Effector memory CD8-positive, alpha-beta T cell (primary cell): Measurements from ENCODE around the gene APOC4.
"Not testable (repeated sequence)": the region's sequence is repeated elsewhere in the genome, so short reads cannot be mapped to it uniquely, and the experiment has no call there.

Source experiments
- ATAC-seq: fragments of 150-1000 bp; cut with Tn5 transposase; replicated peaks from 2 replicates; pipeline ENCODE4 v1.10.0; 2021; ENCODE audit warnings: mild to moderate bottlenecking, moderate library complexity
- DNase-seq, 3 experiments: peaks; one replicate each; pipeline ENCODE4 v3.0.0; 2021
- H3K27ac Mint-ChIP-seq, 2 donors: one replicate each; pipeline ENCODE4 v1.8.0; 2022; ENCODE audit warnings: mild to moderate bottlenecking in 2 of 2, mixed read lengths in 2 of 2, moderate library complexity in 2 of 2
- H3K27me3 Mint-ChIP-seq, 2 donors: one replicate each; pipeline ENCODE4 v1.8.0; 2022; ENCODE audit warnings: mixed read lengths in 2 of 2
- H3K36me3 Mint-ChIP-seq: one replicate; pipeline ENCODE4 v1.8.0; 2022; ENCODE audit warnings: mild to moderate bottlenecking, moderate library complexity, mixed read lengths; ENCODE audit not compliant: insufficient read depth
- H3K4me1 Mint-ChIP-seq, 2 donors: one replicate each; pipeline ENCODE4 v1.8.0; 2022; ENCODE audit warnings: low read depth in 2 of 2, mixed read lengths in 2 of 2
- H3K4me3 Mint-ChIP-seq, 2 donors: one replicate each; pipeline ENCODE4 v1.8.0; 2022; ENCODE audit warnings: mild to moderate bottlenecking in 2 of 2, mixed read lengths in 2 of 2, moderate library complexity in 2 of 2
- H3K9me3 Mint-ChIP-seq, 2 donors: one replicate each; pipeline ENCODE4 v1.8.0; 2022; ENCODE audit warnings: mixed read lengths in 2 of 2

APOC4 gene

DNA sequence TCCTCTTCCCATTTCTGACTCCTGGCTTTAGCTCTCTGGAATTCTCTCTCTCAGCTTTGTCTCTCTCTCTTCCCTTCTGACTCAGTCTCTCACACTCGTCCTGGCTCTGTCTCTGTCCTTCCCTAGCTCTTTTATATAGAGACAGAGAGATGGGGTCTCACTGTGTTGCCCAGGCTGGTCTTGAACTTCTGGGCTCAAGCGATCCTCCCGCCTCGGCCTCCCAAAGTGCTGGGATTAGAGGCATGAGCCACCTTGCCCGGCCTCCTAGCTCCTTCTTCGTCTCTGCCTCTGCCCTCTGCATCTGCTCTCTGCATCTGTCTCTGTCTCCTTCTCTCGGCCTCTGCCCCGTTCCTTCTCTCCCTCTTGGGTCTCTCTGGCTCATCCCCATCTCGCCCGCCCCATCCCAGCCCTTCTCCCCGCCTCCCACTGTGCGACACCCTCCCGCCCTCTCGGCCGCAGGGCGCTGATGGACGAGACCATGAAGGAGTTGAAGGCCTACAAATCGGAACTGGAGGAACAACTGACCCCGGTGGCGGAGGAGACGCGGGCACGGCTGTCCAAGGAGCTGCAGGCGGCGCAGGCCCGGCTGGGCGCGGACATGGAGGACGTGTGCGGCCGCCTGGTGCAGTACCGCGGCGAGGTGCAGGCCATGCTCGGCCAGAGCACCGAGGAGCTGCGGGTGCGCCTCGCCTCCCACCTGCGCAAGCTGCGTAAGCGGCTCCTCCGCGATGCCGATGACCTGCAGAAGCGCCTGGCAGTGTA lies 33.8 kb upstream of the APOC4 start:
- H3K27me3 Mint-ChIP-seq = peaks cover 45 to 46% of the 10 kb centered on the region in 2 donors
- no peak for ATAC-seq
- H3K27ac Mint-ChIP-seq = no peak overlapping the region

GRCh38 chr19:44908836-44909261 lies 33.2 kb upstream of the APOC4 start:
- H3K4me1 Mint-ChIP-seq = peaks cover 5 to 6% of the 10 kb centered on the region in 2 donors
- no peak overlapping the region for H3K4me3 Mint-ChIP-seq
- ATAC-seq (no peak), DNase-seq (no peak)
- H3K36me3 Mint-ChIP-seq = peaks cover 6% of the 10 kb centered on the region
- no peaks in the 10 kb centered on the region for H3K9me3 Mint-ChIP-seq
- H3K27ac Mint-ChIP-seq = no peak overlapping the region
- H3K27me3 Mint-ChIP-seq = peaks cover 51 to 52% of the 10 kb centered on the region in 2 donors

More for the DNA sequence above, 33.8 kb upstream of the APOC4 start:
- Mint-ChIP-seq H3K9me3 (no peaks in the 10 kb centered on the region), H3K36me3 (peaks cover 6% of the 10 kb centered on the region), H3K4me3 (no peak overlapping the region), H3K4me1 (peaks cover 5 to 6% of the 10 kb centered on the region in 2 donors)
- DNase-seq = no peak

DNA sequence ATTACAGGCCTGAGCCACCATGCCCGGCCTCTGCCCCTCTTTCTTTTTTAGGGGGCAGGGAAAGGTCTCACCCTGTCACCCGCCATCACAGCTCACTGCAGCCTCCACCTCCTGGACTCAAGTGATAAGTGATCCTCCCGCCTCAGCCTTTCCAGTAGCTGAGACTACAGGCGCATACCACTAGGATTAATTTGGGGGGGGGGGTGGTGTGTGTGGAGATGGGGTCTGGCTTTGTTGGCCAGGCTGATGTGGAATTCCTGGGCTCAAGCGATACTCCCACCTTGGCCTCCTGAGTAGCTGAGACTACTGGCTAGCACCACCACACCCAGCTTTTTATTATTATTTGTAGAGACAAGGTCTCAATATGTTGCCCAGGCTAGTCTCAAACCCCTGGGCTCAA lies 32.3 kb upstream of the APOC4 start:
- Mint-ChIP-seq H3K27ac (no peak overlapping the region), H3K9me3 (no peaks in the 10 kb centered on the region), H3K4me1 (peaks cover 8 to 10% of the 10 kb centered on the region in 2 donors), H3K4me3 (no peak overlapping the region), H3K27me3 (peaks cover 58 to 59% of the 10 kb centered on the region in 2 donors), H3K36me3 (peaks cover 9% of the 10 kb centered on the region)
- no peak for ATAC-seq
- no peak for DNase-seq

DNA sequence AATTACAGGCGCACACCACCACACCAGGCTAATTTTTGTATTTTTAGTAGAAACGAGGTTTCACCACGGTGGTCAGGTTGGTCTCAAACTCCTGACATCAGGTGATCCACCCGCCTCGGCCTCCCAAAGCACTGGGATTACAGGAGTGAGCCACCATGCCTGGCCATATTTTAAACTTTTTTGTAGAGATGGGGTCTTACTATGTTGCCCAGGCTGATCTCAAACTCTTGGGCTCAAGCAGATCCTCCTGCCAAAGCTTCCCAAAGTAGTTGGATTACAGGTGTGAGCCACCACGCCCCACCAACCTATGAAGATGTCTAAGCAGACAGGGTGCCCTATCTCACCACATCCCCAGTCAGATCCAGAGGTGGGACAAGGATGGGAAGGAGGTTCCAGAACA lies 30.1 kb upstream of the APOC4 start:
- not testable (repeated sequence) for H3K27ac Mint-ChIP-seq, ATAC-seq
- peaks cover 3 to 10% of the 10 kb centered on the region in 2 donors for H3K4me1 Mint-ChIP-seq

DNA sequence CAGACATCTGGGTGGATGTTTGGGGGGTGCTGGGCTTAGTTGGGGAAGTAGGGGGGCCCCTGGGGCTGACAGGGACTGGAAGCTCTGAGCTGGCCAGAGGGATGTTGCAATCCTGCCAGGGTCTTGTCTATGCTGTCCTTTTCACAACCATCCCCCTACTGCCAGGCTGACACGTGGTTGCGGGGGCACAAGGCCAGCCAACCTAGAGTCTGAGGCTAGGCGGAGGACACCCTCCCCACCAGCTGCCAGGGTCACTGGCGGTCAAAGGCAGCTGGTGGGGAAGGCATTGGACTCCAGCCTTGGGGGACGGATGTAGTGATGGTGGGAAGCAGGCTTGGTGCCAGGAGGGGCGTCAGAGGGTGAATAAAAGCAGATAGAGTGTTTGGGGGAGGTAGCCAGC lies 29.2 kb upstream of the APOC4 start:
- Mint-ChIP-seq H3K9me3 (no peaks in the 10 kb centered on the region), H3K36me3 (peaks cover 7% of the 10 kb centered on the region), H3K27me3 (peaks cover 37 to 44% of the 10 kb centered on the region in 2 donors), H3K4me3 (no peak overlapping the region), H3K27ac (no peak overlapping the region), H3K4me1 (peaks cover 3 to 10% of the 10 kb centered on the region in 2 donors)
- DNase-seq (no peak), ATAC-seq (no peak)

More for the DNA sequence above, 30.1 kb upstream of the APOC4 start:
- H3K9me3 Mint-ChIP-seq, H3K4me3 Mint-ChIP-seq, DNase-seq, H3K36me3 Mint-ChIP-seq: not testable (repeated sequence)
- peaks cover 41 to 50% of the 10 kb centered on the region in 2 donors for H3K27me3 Mint-ChIP-seq

DNA sequence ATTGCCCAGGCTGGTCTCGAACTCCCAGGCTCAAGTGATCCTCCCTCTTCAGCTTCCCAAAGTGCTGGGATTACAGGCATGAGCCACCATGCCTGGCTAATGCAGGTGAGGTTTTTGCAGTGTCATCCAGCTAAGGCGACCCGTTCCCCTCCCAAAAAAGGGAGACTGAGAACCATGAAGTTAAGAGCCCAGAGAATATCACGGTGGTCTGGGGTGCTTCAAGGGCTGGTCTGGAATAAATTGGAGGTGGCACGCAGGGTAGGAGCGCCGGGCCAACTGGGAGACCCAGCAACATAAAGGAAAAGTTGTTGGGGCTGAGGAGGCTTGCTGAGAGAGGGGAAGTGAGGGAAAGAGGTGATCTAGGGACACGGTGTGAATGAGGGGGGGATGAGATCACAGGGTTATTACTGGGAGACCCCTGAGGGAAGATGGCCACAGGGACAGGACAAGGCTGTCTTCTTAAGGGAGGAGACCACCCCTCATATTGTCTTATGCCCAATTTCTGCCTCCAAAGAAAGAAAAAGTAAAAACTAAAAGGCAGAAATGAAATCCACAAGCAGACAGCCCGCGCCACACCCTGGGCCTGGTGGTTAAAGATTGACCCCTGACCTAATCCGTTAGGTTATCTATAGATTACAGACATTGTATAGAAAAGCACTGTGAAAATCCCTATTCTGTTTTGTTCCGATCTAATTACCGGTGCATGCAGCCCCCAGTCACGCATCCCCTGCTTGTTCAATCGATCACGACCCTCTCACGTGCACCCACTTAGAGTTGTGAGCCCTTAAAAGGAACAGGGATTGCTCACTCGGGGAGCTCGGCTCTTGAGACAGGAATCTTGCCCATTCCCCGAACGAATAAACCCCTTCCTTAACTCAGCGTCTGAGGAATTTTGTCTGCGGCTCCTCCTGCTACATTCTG lies 28.3 kb upstream of the APOC4 start:
- peaks cover 3 to 10% of the 10 kb centered on the region in 2 donors for H3K4me1 Mint-ChIP-seq
- not testable (repeated sequence) for ATAC-seq, DNase-seq, H3K9me3 Mint-ChIP-seq, H3K36me3 Mint-ChIP-seq
- peak overlapping the region in 1 of 2 donors; percentile 84 for H3K27ac Mint-ChIP-seq
- peaks cover 37 to 39% of the 10 kb centered on the region in 2 donors for H3K27me3 Mint-ChIP-seq
- peak overlapping the region; percentile 85 to 91 for H3K4me3 Mint-ChIP-seq

DNA sequence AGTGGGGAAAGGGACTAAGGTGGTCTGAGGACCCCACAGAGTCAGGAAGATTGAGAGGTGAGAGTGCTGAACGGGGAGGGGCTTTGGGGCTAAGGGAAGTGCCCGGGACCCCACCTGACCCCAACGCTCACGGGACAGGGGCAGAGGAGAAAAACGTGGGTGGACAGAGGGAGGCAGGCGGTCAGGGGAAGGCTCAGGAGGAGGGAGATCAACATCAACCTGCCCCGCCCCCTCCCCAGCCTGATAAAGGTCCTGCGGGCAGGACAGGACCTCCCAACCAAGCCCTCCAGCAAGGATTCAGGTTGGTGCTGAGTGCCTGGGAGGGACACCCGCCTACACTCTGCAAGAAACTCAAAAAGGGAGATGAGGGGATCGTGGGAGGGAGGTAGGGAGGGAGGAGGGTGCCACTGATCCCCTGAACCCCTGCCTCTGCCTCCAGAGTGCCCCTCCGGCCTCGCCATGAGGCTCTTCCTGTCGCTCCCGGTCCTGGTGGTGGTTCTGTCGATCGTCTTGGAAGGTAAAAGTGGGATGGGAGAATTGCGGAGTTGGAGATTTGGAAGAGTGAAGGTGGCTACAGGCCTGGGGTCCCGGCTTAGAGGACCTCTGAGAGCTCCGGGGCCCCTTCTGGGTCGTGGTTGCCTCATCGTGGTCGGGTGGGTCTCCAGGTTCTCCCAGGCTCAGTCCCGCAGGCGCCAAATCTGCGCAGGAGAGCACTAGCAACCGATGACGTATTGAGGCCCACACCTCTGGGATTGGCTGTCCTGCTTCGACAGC lies 27.4 kb upstream of the APOC4 start, which contains the start of gene APOC1:
Gene APOC1, plus strand, starts transcription at position 176 of the 774 bp plus-strand sequence. Its CDS starts 284 bp downstream, at position 460.
- Mint-ChIP-seq H3K4me1 (peaks cover 3 to 10% of the 10 kb centered on the region in 2 donors), H3K27me3 (peaks cover 37 to 39% of the 10 kb centered on the region in 2 donors), H3K4me3 (peak within 1 kb of the TSS; percentile 85 to 91), H3K27ac (peak within 1 kb of the TSS; percentile 28 to 84)
- not testable (repeated sequence) for H3K9me3 Mint-ChIP-seq, H3K36me3 Mint-ChIP-seq
- DNase-seq (peak; percentile 64 to 69 (median 64)), ATAC-seq (peak; percentile 95)

DNA sequence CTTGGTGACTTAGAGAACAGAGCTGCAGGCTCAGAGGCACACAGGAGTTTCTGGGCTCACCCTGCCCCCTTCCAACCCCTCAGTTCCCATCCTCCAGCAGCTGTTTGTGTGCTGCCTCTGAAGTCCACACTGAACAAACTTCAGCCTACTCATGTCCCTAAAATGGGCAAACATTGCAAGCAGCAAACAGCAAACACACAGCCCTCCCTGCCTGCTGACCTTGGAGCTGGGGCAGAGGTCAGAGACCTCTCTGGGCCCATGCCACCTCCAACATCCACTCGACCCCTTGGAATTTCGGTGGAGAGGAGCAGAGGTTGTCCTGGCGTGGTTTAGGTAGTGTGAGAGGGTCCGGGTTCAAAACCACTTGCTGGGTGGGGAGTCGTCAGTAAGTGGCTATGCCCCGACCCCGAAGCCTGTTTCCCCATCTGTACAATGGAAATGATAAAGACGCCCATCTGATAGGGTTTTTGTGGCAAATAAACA lies 17.8 kb upstream of the APOC4 start:
- ATAC-seq = no peak
- Mint-ChIP-seq H3K27ac (no peak overlapping the region), H3K36me3 (peaks cover 2% of the 10 kb centered on the region), H3K27me3 (peaks cover 25 to 36% of the 10 kb centered on the region in 2 donors), H3K4me3 (no peak overlapping the region), H3K4me1 (peaks cover 7 to 11% of the 10 kb centered on the region in 2 donors), H3K9me3 (no peaks in the 10 kb centered on the region)
- no peak for DNase-seq

DNA sequence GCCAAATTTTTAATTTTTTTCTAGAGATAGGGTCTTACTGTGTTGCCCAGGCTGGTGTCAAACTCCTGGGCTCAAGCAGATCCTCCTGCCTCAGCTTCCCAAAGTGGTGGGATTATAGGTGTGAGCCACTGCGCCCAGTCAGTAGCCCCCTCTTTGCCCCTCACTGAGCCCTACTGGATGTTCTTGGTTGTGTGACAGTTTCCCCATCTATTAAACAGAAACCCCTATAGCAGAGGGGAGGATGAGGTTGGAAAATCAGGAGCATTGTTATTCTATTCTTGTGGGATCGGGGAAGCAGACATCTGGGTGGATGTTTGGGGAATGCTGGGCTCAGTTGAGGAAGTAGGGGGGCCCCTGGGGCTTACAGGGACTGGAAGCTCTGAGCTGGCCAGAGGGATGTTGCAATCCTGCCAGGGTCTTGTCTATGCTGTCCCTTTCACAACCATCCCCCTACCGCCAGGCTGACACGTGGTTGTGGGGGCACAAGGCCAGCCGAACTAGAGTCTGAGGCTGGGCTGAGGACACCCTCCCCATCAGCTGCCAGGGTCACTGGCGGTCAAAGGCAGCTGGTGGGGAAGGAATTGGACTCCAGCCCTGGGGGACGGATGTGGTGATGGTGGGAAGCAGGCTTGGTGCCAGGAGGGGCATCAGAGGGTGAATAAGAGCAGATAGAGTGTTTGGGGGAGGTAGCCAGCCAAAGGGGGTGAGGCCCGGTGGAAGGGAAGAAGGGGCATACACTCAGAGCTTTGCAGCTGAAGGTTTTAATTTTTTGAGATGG lies 16.7 kb upstream of the APOC4 start:
- Mint-ChIP-seq H3K4me1 (peaks cover 7 to 11% of the 10 kb centered on the region in 2 donors), H3K27ac (no peak overlapping the region), H3K9me3 (no peaks in the 10 kb centered on the region), H3K36me3 (peaks cover 2% of the 10 kb centered on the region), H3K27me3 (peaks cover 31 to 36% of the 10 kb centered on the region in 2 donors), H3K4me3 (no peak overlapping the region)
- no peak for DNase-seq
- no peak for ATAC-seq

DNA sequence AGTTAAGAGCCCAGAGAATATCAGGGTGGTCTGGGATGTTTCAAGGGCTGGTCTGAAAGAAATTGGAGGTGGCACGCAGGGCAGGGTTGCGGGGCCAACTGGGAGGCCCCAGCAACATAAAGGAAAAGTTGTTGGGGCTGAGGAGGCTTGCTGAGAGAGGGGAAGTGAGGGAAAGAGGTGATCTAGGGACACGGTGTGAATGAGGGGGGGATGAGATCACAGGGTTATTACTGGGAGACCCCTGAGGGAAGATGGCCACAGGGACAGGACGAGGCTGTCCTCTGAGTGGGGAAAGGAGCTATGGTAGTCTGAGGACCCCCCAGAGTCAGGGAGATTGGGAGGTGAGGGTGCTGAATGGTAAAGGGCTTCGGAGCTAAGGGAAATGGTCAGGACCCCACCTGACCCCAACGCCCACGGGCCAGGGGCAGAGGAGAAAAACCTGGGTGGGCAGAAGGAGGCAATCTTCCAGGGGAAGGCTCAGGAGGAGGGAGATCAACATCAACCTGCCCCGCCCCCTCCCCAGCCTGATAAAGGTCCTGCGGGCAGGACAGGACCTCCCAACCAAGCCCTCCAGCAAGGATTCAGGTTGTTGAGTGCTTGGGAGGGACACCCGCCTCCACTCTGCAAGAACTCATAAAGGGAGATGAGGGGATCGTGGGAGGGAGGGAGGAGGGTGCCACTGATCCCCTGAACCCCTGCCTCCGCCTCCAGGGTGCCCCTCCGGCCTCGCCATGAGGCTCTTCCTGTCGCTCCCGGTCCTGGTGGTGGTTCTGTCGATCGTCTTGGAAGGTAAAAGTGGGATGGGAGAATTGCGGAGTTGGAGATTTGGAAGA lies 15.6 kb upstream of the APOC4 start:
- not testable (repeated sequence) for H3K36me3 Mint-ChIP-seq, DNase-seq, ATAC-seq, H3K27ac Mint-ChIP-seq, H3K9me3 Mint-ChIP-seq
- peaks cover 7 to 11% of the 10 kb centered on the region in 2 donors for H3K4me1 Mint-ChIP-seq
- peaks cover 32 to 36% of the 10 kb centered on the region in 2 donors for H3K27me3 Mint-ChIP-seq
- H3K4me3 Mint-ChIP-seq = peak overlapping the region; percentile 33 to 73

DNA sequence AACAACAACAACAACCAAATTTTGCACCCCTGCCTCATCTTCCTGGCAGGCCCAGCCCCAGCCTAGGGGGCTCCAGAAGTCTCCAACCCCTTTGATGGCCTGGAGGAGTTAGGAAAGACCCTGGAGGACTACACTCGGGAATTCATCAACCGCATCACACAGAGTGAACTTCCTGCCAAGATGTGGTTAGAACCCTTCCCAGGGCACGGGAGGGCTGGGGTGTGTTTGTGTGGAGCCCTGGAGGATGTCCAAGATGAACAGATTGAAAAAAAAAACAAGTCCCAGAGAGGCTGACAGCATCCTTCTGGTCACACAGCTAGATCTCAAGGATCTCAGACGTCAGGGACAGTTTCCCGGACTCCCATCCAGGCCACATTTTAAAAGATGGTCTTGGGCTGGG lies 14.3 kb upstream of the APOC4 start:
- Mint-ChIP-seq H3K36me3 (peaks cover 2% of the 10 kb centered on the region), H3K4me1 (peaks cover 7 to 11% of the 10 kb centered on the region in 2 donors)
- DNase-seq = no peak

More for the DNA sequence above, 14.3 kb upstream of the APOC4 start:
- H3K9me3 Mint-ChIP-seq = no peaks in the 10 kb centered on the region
- peaks cover 32 to 36% of the 10 kb centered on the region in 2 donors for H3K27me3 Mint-ChIP-seq
- no peak overlapping the region for H3K27ac Mint-ChIP-seq
- no peak overlapping the region for H3K4me3 Mint-ChIP-seq
- ATAC-seq = no peak
